HG03558 (cell line): ENCODE results near the gene GPR39.
"Not testable (repeated sequence)": the region's sequence is repeated elsewhere in the genome, so short reads cannot be mapped to it uniquely, and the experiment has no call there.

ENCODE experiments used
- ATAC-seq: cut with Tn5 transposase; IDR thresholded peaks from one replicate; pipeline ENCODE4 v1.9.1; 2021; ENCODE audit warnings: moderate number of reproducible peaks; ENCODE audit not compliant: unreplicated experiment; ENCODE audit errors: extremely low read depth

GPR39 gene

DNA sequence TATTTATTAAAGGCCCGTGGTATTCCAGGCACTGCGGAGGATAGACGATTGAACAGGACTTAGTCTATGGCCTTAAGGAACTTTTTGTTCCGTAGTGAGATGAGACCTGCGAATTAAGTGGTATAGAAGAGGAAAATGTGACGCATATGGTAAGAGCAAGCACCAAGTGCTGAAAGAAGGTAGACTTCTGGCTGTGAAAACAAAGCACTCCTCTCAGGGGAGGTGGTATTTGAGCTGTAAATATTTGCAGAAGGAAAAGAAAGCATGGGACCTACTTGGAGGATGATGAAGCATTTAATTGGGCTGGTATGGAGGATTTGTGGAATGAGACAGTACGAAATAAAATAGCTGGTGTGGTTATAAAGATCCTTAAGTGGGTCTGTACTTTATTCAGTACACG lies 62.5 kb downstream of the GPR39 start:
- no peak for ATAC-seq

- no peak for ATAC-seq
These were observed 66.2 kb downstream of the GPR39 start for GRCh38 chr2:132482821-132483220.

GRCh38 chr2:132484144-132484543 lies 67.5 kb downstream of the GPR39 start:
- ATAC-seq: no peak

DNA sequence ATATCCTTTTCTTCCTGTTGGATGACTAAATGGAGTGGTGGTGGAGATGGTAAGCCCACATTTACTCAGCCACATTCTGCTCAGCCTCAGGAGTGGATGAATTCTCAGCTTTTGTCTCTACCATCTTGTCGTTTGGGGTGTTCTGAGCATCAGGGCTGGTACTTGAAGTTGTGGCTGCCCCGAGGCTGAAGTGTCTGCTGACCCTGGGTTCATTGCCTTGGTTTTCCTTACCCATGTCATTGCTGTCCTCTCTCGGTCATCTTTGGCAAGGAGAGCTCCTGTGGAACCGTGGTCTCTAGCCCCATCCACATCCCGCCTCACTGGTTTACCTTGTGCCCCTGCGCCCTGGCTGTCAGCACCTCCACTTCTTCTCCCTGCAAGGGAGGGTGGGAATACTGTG lies 71.9 kb downstream of the GPR39 start:
- no peak for ATAC-seq

GRCh38 chr2:132489150-132489549 lies 72.5 kb downstream of the GPR39 start:
- ATAC-seq: no peak

- no peak for ATAC-seq
These were observed 79.3 kb downstream of the GPR39 start for GRCh38 chr2:132495881-132496280.

DNA sequence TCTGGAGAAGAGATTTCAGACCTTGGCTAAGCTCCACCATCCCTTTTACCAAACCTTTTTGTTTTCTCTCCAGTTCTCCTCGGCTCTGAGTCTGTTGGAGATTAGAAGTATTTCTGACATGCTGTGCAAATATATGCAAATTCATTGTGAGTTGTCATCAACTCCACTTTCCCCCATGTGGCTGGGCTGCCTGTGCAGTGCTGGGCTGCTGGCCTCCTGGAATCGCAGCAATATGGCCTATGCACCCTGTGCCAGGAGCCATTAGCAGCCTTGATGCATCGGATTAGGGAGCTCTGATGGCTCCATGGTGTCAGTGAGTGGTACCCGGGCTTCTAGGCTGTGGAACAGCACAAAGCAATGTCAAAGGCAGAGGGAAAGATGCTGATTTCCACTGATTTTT lies 80.0 kb downstream of the GPR39 start:
- no peak for ATAC-seq

GRCh38 chr2:132497591-132497990 lies 81.0 kb downstream of the GPR39 start:
- no peak for ATAC-seq

GRCh38 chr2:132503701-132504100 lies 87.1 kb downstream of the GPR39 start:
- ATAC-seq: no peak

DNA sequence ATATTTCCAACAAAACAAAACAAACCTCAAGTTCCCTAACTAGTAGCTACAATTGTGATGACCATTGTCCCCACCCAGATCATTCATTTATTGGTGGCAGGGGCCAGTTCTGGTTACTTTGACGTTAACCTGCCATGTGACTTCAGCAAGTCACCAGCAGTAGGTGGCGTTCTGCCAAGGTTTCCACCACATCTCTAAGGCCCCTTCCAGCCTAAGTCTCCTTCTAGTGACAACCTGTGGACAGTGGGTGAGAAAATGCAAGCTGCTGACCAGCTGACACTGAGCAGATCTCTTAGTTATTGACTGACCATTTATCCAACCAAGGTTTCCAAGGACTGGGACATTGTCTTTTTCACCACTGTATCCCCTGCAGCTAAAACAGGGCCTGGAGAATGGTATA lies 98.4 kb downstream of the GPR39 start:
- ATAC-seq: no peak

DNA sequence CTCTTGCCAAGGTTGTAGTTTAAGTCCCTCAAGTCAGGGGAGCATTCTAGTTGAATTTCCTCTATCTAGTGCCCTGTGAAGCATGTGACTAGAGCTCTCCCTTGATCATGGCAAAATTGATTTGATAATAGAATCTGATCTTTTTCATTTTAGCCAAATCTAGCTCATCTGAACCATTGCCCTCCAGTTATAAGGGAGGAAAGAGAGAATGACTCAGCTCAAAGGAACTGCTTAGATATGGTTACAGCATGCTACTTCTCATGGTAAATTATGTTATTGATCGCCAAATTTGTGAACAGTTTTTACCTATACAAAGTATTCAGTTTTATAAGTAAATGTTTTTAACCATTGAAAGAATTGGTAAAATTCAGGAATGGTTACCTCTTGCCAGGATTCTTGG lies 100.8 kb downstream of the GPR39 start:
- ATAC-seq: no peak

DNA sequence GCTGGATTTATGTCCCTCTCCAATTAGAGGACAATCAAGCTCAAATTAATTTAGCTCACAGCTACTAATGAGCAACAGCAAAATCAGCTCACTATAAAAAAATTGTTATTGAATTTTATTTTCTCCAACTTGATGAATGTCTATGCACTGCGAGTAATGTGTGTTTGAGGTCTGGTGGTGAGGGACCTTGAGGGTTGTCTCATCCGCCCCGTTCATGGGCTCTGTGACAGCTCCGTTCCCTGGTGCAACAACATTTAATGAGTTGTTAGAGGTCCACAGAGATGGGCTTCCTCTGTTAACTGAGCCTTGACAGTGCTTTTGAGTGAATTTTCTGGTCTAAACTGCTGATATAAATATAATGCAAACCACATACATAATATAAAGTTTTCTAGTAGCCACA lies 101.7 kb downstream of the GPR39 start:
- ATAC-seq: no peak

DNA sequence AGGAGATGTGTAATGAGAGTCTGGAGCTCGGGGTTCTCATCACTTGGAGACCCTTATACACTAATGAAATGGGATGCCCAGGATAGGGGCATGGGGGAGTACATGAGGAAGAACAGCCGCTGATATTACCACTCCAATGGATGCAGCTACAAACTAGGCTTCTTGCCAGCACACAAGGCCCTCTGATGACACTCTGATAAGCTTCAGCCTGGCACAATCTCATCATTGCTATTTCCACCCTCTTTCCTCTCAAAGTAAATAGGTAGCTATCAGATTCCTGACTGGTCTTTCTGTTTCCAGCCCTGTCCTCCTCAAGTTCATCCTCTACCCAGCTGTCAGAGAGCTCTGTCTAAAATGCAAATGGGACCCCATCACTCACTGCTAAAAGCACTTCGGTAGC lies 103.0 kb downstream of the GPR39 start:
- ATAC-seq: no peak

DNA sequence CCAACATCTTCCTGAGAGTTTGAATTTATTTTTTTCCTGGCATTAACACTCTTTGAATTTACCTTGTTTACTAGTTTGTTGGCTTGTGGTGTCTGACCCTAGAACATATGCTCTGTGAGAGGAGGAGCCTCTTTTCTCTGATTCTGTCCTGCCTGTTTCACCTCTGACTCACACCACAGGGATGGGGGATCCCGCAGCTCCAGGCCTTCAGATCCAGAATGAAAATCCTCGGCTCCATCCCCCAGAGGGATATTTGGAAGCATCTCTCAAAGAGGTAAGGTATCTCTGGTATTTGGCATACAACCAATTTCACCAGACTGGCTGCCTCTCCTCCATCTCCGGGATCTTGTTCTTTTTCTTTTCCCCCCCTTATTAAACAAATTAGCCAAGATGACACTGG lies 104.7 kb downstream of the GPR39 start:
- ATAC-seq: no peak

DNA sequence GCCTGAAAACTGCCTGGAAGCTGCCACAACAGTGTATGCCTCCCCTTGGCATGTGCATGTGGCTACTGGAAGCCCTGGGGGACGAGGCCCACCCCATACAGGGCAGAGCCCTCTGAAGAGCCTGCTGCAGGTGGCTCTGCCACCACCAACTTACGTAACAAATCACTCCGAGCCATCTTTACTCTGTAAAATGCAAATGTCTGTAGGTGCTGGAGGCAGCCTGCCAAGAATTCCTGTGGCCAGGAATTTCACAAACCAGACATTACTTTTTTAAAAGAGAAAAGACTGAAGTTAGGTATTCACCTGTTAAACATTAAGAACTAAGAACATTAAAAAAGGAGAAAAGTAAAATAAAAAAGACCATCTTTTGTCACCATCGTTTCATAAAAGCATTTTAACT lies 106.3 kb downstream of the GPR39 start:
- no peak for ATAC-seq

GRCh38 chr2:132537061-132537460 lies 120.5 kb downstream of the GPR39 start:
- ATAC-seq: not testable (repeated sequence)

DNA sequence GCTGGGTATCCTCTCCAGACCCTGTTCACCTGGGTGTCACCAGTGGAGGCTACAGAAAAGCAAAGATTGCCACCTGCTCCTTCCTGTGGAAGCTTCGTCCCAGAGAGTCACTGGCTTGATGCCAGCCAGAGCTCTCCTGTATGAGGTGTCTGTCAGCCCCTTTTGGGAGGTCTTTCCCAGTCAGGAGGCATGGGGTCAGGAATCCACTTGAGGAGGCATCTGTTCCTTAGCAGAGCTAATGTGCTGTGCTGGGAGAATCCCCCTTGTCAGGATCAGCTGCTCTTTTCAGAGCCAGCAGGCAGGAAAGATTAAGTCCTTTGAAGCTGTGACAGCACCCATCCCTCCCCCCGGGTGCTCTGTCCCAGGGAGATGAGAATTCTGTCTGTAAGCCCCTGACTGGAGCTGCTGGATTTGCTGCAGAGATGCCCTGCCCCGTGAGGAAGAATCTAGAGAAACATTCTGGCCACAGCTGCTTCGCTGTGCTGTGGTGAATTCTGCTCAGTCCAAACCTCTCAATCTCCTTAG lies 121.8 kb downstream of the GPR39 start:
- ATAC-seq: no peak

- ATAC-seq: no peak
These were observed 123.6 kb downstream of the GPR39 start for GRCh38 chr2:132540166-132540565.

DNA sequence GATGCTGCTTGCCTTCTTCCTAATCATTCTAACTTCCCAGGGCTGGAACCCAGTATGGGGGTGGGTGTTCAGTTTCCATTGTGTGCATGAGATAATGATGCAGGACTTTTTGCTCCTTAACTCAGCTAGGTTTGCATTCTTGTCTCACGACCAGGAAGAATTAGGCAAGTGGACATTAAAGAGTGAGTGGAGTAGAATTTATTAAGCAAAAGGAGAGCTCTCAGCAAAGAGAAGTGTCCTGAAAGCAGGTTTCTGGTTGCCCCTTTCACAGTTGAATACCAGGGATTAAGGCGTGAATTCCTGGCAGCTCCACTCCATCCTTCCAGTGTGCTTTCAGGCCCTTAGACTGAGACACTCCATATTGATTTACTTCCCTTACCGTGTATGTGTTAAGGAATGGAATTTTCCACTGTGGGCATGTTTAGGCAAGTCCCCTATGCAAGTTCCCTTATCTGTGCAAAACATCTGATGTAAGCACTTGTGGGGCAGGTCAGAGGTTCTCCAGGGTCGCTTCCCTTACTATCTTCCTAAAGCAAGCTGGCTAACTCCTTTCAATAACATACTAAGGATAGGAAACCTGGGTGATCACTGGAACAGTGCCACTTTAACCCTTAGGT lies 126.5 kb downstream of the GPR39 start:
- no peak for ATAC-seq

DNA sequence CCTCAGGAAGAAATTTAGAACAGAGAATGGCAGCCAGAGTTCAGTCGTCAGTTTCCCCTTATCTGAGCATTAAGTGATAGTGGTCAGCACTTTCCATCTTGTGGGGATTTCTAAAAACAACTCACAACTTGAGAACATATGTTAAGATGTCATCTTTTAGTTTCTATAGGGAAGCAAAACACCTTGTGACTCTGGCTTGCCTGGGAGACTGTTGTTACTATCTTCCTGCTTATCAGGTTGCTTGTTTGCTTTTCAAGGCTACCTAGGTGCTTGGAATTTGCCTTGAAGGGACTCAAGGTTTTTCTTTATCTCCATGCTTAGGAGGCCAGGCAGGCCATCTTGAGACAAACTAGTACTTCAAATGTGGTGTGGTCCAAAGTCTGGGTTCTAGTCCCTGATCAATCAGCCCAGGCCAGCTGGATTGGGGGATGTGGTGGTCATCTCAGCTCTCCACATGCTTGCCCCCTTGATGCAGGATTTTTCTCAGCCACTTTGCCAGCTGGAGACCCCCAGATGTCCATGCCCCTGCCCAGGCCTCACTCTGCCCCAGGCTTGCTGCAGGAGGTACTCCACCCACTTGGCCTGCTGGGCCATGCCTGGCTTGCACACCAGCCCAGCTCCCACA lies 127.5 kb downstream of the GPR39 start:
- no peak for ATAC-seq

- no peak for ATAC-seq
These were observed 130.6 kb downstream of the GPR39 start for GRCh38 chr2:132547090-132547687.
